Karpas-422 (cell line): ENCODE measurements around the gene STH. TPM values are rescaled to one million over a fixed set of nuclear protein-coding genes. Genes with fewer than 3 reads are reported as not detected.
"Not testable (repeated sequence)": the region's sequence is repeated elsewhere in the genome, so short reads cannot be mapped to it uniquely, and the experiment has no call there.

Experiments used
- DNase-seq: peaks from one replicate; pipeline ENCODE4 v3.0.0-alpha.2; 2015
- H2AFZ ChIP-seq: fragments of 200-600 bp; sonication (generic); 2 replicates; pipeline ENCODE4 v1.6.1; 2014; ENCODE audit warnings: antibody characterized with exemption, low read length, mixed read lengths
- H3K27ac ChIP-seq: fragments of 200-600 bp; sonication (generic); 2 replicates; pipeline ENCODE4 v1.5.1; 2014; ENCODE audit warnings: mild to moderate bottlenecking, low read length, moderate library complexity
- H3K27me3 ChIP-seq: fragments of 200-600 bp; sonication (generic); 2 replicates; pipeline ENCODE4 v1.6.1; 2014; ENCODE audit warnings: low read length, mixed read lengths
- H3K36me3 ChIP-seq: fragments of 200-600 bp; sonication (generic); 2 replicates; pipeline ENCODE4 v1.6.1; 2014; ENCODE audit warnings: low read length, mixed read lengths; ENCODE audit not compliant: insufficient read depth
- H3K4me1 ChIP-seq: fragments of 200-600 bp; sonication (generic); 2 replicates; pipeline ENCODE4 v1.6.1; 2014; ENCODE audit warnings: mild to moderate bottlenecking, low read length, mixed read lengths
- H3K4me2 ChIP-seq: fragments of 200-600 bp; sonication (generic); 2 replicates; pipeline ENCODE4 v1.6.1; 2014; ENCODE audit warnings: low read length, low read depth, mild to moderate bottlenecking; ENCODE audit not compliant: poor library complexity, severe bottlenecking
- H3K4me3 ChIP-seq: fragments of 200-600 bp; sonication (generic); 2 replicates; pipeline ENCODE4 v1.5.1; 2014; ENCODE audit warnings: mild to moderate bottlenecking, antibody characterized with exemption, low read length, mixed read lengths
- H3K79me2 ChIP-seq: fragments of 200-600 bp; sonication (generic); 2 replicates; pipeline ENCODE4 v1.6.1; 2014; ENCODE audit warnings: mild to moderate bottlenecking, low read length, mixed read lengths
- H3K9ac ChIP-seq: fragments of 200-600 bp; sonication (generic); 2 replicates; pipeline ENCODE4 v1.6.0; 2014; ENCODE audit warnings: low read length
- H3K9me2 ChIP-seq: fragments of 200-600 bp; sonication (generic), shearing (Covaris generic); replicated peaks from 2 replicates; pipeline ENCODE4 v1.6.0; 2014; ENCODE audit warnings: mild to moderate bottlenecking, low read length, moderate library complexity; ENCODE audit not compliant: insufficient read depth
- H3K9me3 ChIP-seq: fragments of 300-700, 200-600 bp; sonication (generic); 2 replicates; pipeline ENCODE4 v1.6.1; 2014; ENCODE audit warnings: low read length, mixed read lengths
- H4K20me1 ChIP-seq: fragments of 200-600 bp; sonication (generic); 2 replicates; pipeline ENCODE4 v1.6.1; 2014; ENCODE audit warnings: mild to moderate bottlenecking, antibody characterized with exemption, low read length, low read depth; ENCODE audit not compliant: insufficient read depth
- total RNA-seq: library from RNA; depleted of rRNA; stranded (reverse); fragments of >200 nt; shearing (Covaris generic); gene quantifications from 2 replicates; pipeline ENCODE4 v1.2.3, GENCODE V29; 2014; ENCODE audit warnings: low replicate concordance

The STH gene
- total RNA-seq, 1 experiment from 2014 or later = not detected

- no peaks in the 10 kb centered on the region for H3K4me1 ChIP-seq
- H3K4me2 ChIP-seq = no peak overlapping the region
Measured at GRCh38 chr17:45955326-45955725, 43.7 kb upstream of the STH start.

GRCh38 chr17:45956090-45956489, 43.0 kb upstream of the STH start:
- Histone ChIP-seq H3K9ac (no peak overlapping the region), H3K4me3 (no peak overlapping the region), H3K9me3 (no peaks in the 10 kb centered on the region), H3K4me2 (no peak overlapping the region), H3K36me3 (no peaks in the 10 kb centered on the region), H3K9me2 (no peaks in the 10 kb centered on the region), H4K20me1 (no peaks in the 10 kb centered on the region), H3K27ac (no peak overlapping the region), H3K79me2 (no peaks in the 10 kb centered on the region), H3K4me1 (peaks cover 5% of the 10 kb centered on the region), H2AFZ (no peak overlapping the region), H3K27me3 (no peaks in the 10 kb centered on the region)
- no peak for DNase-seq

More at GRCh38 chr17:45955326-45955725, 43.7 kb upstream of the STH start:
- no peak overlapping the region for H3K27ac ChIP-seq
- 0 out of 2 replicates have a peak, but pooled peaks cover 3% of the 10 kb centered on the region for H3K27me3 ChIP-seq
- H3K9ac ChIP-seq = no peak overlapping the region
- no peaks in the 10 kb centered on the region for H4K20me1 ChIP-seq
- no peak for DNase-seq
- H3K9me3 ChIP-seq = no peaks in the 10 kb centered on the region
- no peaks in the 10 kb centered on the region for H3K79me2 ChIP-seq
- H3K4me3 ChIP-seq = no peak overlapping the region
- H2AFZ ChIP-seq = no peak overlapping the region
- H3K36me3 ChIP-seq = no peaks in the 10 kb centered on the region
- H3K9me2 ChIP-seq = no peaks in the 10 kb centered on the region

GRCh38 chr17:45956746-45957145, 42.3 kb upstream of the STH start:
- not testable (repeated sequence) for H3K27me3 ChIP-seq, H3K4me3 ChIP-seq, DNase-seq, H3K9me3 ChIP-seq, H3K4me2 ChIP-seq, H3K4me1 ChIP-seq, H4K20me1 ChIP-seq, H3K9ac ChIP-seq, H3K27ac ChIP-seq, H3K36me3 ChIP-seq, H3K79me2 ChIP-seq, H2AFZ ChIP-seq, H3K9me2 ChIP-seq

- DNase-seq = no peak
- Histone ChIP-seq H3K79me2 (no peaks in the 10 kb centered on the region), H3K4me2 (no peak overlapping the region), H4K20me1 (no peaks in the 10 kb centered on the region), H3K27ac (no peak overlapping the region), H3K4me3 (no peak overlapping the region), H2AFZ (no peak overlapping the region), H3K4me1 (peaks cover 5% of the 10 kb centered on the region), H3K9me3 (no peaks in the 10 kb centered on the region), H3K27me3 (no peaks in the 10 kb centered on the region), H3K36me3 (no peaks in the 10 kb centered on the region), H3K9me2 (no peaks in the 10 kb centered on the region), H3K9ac (no peak overlapping the region)
Measured at GRCh38 chr17:45958307-45958706, 40.7 kb upstream of the STH start.

GRCh38 chr17:45958994-45959665, 39.9 kb upstream of the STH start:
- no peaks in the 10 kb centered on the region for H3K27me3 ChIP-seq
- H3K9me3 ChIP-seq = no peaks in the 10 kb centered on the region
- no peak overlapping the region for H3K4me3 ChIP-seq
- no peak overlapping the region for H2AFZ ChIP-seq
- peaks cover 5% of the 10 kb centered on the region for H3K4me1 ChIP-seq
- no peaks in the 10 kb centered on the region for H4K20me1 ChIP-seq
- H3K4me2 ChIP-seq = no peak overlapping the region
- no peaks in the 10 kb centered on the region for H3K36me3 ChIP-seq
- H3K79me2 ChIP-seq = no peaks in the 10 kb centered on the region
- H3K9ac ChIP-seq = no peak overlapping the region
- DNase-seq = no peak
- H3K9me2 ChIP-seq = no peaks in the 10 kb centered on the region
- no peak overlapping the region for H3K27ac ChIP-seq

- no peaks in the 10 kb centered on the region for H3K79me2 ChIP-seq
- no peaks in the 10 kb centered on the region for H3K9me3 ChIP-seq
- H3K36me3 ChIP-seq = no peaks in the 10 kb centered on the region
- no peak overlapping the region for H2AFZ ChIP-seq
- no peak overlapping the region for H3K27ac ChIP-seq
- H3K4me1 ChIP-seq = peaks cover 5% of the 10 kb centered on the region
- no peak overlapping the region for H3K4me3 ChIP-seq
- no peak overlapping the region for H3K9ac ChIP-seq
- DNase-seq = no peak
- H3K4me2 ChIP-seq = no peak overlapping the region
- H3K9me2 ChIP-seq = no peaks in the 10 kb centered on the region
- H3K27me3 ChIP-seq = no peaks in the 10 kb centered on the region
- no peaks in the 10 kb centered on the region for H4K20me1 ChIP-seq
Measured at GRCh38 chr17:45960311-45960710, 38.7 kb upstream of the STH start.

GRCh38 chr17:45961206-45961605, 37.8 kb upstream of the STH start:
- Histone ChIP-seq H3K9ac (no peak overlapping the region), H3K9me2 (no peaks in the 10 kb centered on the region), H3K4me1 (peaks cover 5% of the 10 kb centered on the region), H3K9me3 (no peaks in the 10 kb centered on the region), H3K27ac (no peak overlapping the region), H3K4me3 (no peak overlapping the region), H3K36me3 (no peaks in the 10 kb centered on the region), H3K27me3 (no peaks in the 10 kb centered on the region), H3K4me2 (no peak overlapping the region), H4K20me1 (no peaks in the 10 kb centered on the region), H3K79me2 (no peaks in the 10 kb centered on the region), H2AFZ (0 out of 2 replicates have a peak overlapping the region, but pooled peaks have one; percentile 5)
- no peak for DNase-seq

- H3K27ac ChIP-seq = no peak overlapping the region
- no peak overlapping the region for H3K4me2 ChIP-seq
- H3K4me3 ChIP-seq = no peak overlapping the region
- H3K79me2 ChIP-seq = no peaks in the 10 kb centered on the region
- H2AFZ ChIP-seq = no peak overlapping the region
- no peak overlapping the region for H3K9ac ChIP-seq
- no peak for DNase-seq
- no peaks in the 10 kb centered on the region for H3K36me3 ChIP-seq
- no peaks in the 10 kb centered on the region for H3K9me3 ChIP-seq
- no peaks in the 10 kb centered on the region for H3K27me3 ChIP-seq
- H4K20me1 ChIP-seq = no peaks in the 10 kb centered on the region
- peaks cover 7% of the 10 kb centered on the region for H3K4me1 ChIP-seq
- no peaks in the 10 kb centered on the region for H3K9me2 ChIP-seq
Measured at GRCh38 chr17:45962221-45962972, 36.7 kb upstream of the STH start.
